Neural progenitor cell (in vitro differentiated cells): ENCODE data around the gene FKRP. TPM values are rescaled to one million over a fixed set of nuclear protein-coding genes. Genes with fewer than 3 reads are reported as not detected.
A peak's percentile ranks its signal among the peaks of the same experiment; 100 is the strongest.

Experiments
- DNase-seq: peaks from one replicate; pipeline ENCODE4 v3.0.0-alpha.2; 2016; ENCODE audit warnings: low spot score
- H2AFZ ChIP-seq: fragments of 200-600 bp; sonication (generic); replicated peaks from 2 replicates; pipeline ENCODE4 v1.6.1; 2016; ENCODE audit warnings: antibody characterized with exemption
- H3F3A ChIP-seq: fragments of 200-600 bp; sonication (generic); 2 replicates; pipeline ENCODE4 v1.6.1; 2016; ENCODE audit warnings: antibody characterized with exemption, low read depth
- H3K27ac ChIP-seq: fragments of 200-600 bp; sonication (generic); 2 replicates; pipeline ENCODE4 v1.5.1; 2016; ENCODE audit warnings: mild to moderate bottlenecking
- H3K27me3 ChIP-seq: fragments of 200-600 bp; sonication (generic); 2 replicates; pipeline ENCODE4 v1.6.1; 2016; ENCODE audit warnings: mild to moderate bottlenecking, moderate library complexity
- H3K36me3 ChIP-seq: fragments of 200-600 bp; sonication (generic); 2 replicates; pipeline ENCODE4 v1.5.1; 2016
- H3K4me1 ChIP-seq: fragments of 200-600 bp; sonication (generic); 2 replicates; pipeline ENCODE4 v1.6.1; 2016; ENCODE audit warnings: mixed run types
- H3K4me2 ChIP-seq: fragments of 200-600 bp; sonication (generic); 2 replicates; pipeline ENCODE4 v1.6.1; 2016
- H3K4me3 ChIP-seq: fragments of 200-600 bp; sonication (generic); 2 replicates; pipeline ENCODE4 v1.5.1; 2016
- H3K79me2 ChIP-seq: fragments of 200-600 bp; sonication (generic); 2 replicates; pipeline ENCODE4 v1.6.1; 2016; ENCODE audit warnings: low read depth
- H3K9ac ChIP-seq: fragments of 200-600 bp; sonication (generic); 2 replicates; pipeline ENCODE4 v1.6.1; 2016
- H3K9me3 ChIP-seq: fragments of 200-600 bp; sonication (generic); 2 replicates; pipeline ENCODE4 v1.5.1; 2016; ENCODE audit warnings: low read depth
- H4K20me1 ChIP-seq: fragments of 200-600 bp; sonication (generic); 2 replicates; pipeline ENCODE4 v1.6.1; 2016; ENCODE audit warnings: low read depth
- H3K27ac Mint-ChIP-seq: 3 replicates; pipeline ENCODE4 v1.8.0; 2021; ENCODE audit warnings: mixed read lengths
- H3K27me3 Mint-ChIP-seq: 2 replicates; pipeline ENCODE4 v1.8.0; 2022; ENCODE audit warnings: low read depth, mild to moderate bottlenecking, inconsistent platforms, moderate library complexity, mixed read lengths; ENCODE audit not compliant: insufficient read depth
- H3K36me3 Mint-ChIP-seq: 3 replicates; pipeline ENCODE4 v1.8.0; 2021; ENCODE audit warnings: mixed read lengths
- H3K4me1 Mint-ChIP-seq: 3 replicates; pipeline ENCODE4 v1.8.0; 2021; ENCODE audit warnings: mixed read lengths
- H3K4me3 Mint-ChIP-seq: 3 replicates; pipeline ENCODE4 v1.8.0; 2021; ENCODE audit warnings: mild to moderate bottlenecking, moderate library complexity, mixed read lengths
- H3K9me3 Mint-ChIP-seq: 3 replicates; pipeline ENCODE4 v1.8.0; 2020; ENCODE audit warnings: mixed read lengths
- CTCF ChIP-seq: fragments of 200-600 bp; sonication (generic); IDR thresholded peaks from 2 replicates; pipeline ENCODE4 v1.5.1; 2017; ENCODE audit warnings: antibody characterized with exemption, mild to moderate bottlenecking
- EZH2 ChIP-seq: fragments of 200-600 bp; sonication (generic); IDR thresholded peaks from 2 replicates; pipeline ENCODE4 v1.6.1; 2017; ENCODE audit warnings: antibody characterized with exemption, mild to moderate bottlenecking, moderate library complexity
- EZH2phosphoT487 ChIP-seq: fragments of 200-600 bp; sonication (generic); IDR thresholded peaks from 2 replicates; pipeline ENCODE4 v1.6.1; 2017; ENCODE audit warnings: antibody characterized with exemption
- total RNA-seq: library from RNA; depleted of rRNA; stranded (reverse); fragments of >200 nt; gene quantifications from 2 replicates; pipeline ENCODE4 v1.2.3, GENCODE V29; 2015; ENCODE audit warnings: low replicate concordance

The FKRP gene
- total RNA-seq, 1 donor from 2014 or later = 18.6 TPM

- Histone ChIP-seq H3K4me3 (peak within 1 kb of the TSS; percentile 99), H4K20me1 (peaks cover 46% of the 10 kb centered on the region), H3K27me3 (no peaks in the 10 kb centered on the region), H3F3A (peaks cover 30% of the 10 kb centered on the region), H3K4me1 (peaks cover 12% of the 10 kb centered on the region), H3K27ac (peak within 1 kb of the TSS; percentile 83), H3K9ac (peak within 1 kb of the TSS; percentile 75), H3K79me2 (peaks cover 43% of the 10 kb centered on the region), H3K4me2 (peak within 1 kb of the TSS; percentile 97), H3K36me3 (no peaks in the 10 kb centered on the region), H2AFZ (peak within 1 kb of the TSS; percentile 41), H3K9me3 (no peaks in the 10 kb centered on the region)
- peak within 1 kb of the TSS; percentile 90 for H3K27ac Mint-ChIP-seq
- H3K36me3 Mint-ChIP-seq = peaks cover 2% of the 10 kb centered on the region
- peaks cover 4% of the 10 kb centered on the region for H3K27me3 Mint-ChIP-seq
- peak; percentile 96 for DNase-seq
- H3K9me3 Mint-ChIP-seq = no peaks in the 10 kb centered on the region
- TF ChIP-seq CTCF = no peak
- no peak for TF ChIP-seq EZH2
- TF ChIP-seq EZH2phosphoT487 = no peak
- peaks cover 28% of the 10 kb centered on the region for H3K4me1 Mint-ChIP-seq
- peak within 1 kb of the TSS; percentile 97 for H3K4me3 Mint-ChIP-seq
Observed at GRCh38 chr19:46717034-46717715, 28.7 kb upstream of the FKRP start, which contains the start of gene PRKD2. Gene PRKD2, minus strand, starts transcription at chr19:46717114. Its CDS starts 744 bp downstream, at chr19:46716370.

- Mint-ChIP-seq H3K4me1 (peaks cover 29% of the 10 kb centered on the region), H3K27ac (no peak overlapping the region), H3K36me3 (peaks cover 3% of the 10 kb centered on the region), H3K9me3 (no peaks in the 10 kb centered on the region), H3K27me3 (peaks cover 4% of the 10 kb centered on the region), H3K4me3 (peak overlapping the region; percentile 97)
- DNase-seq = no peak
- TF ChIP-seq CTCF = no peak
- no peak for TF ChIP-seq EZH2
- no peak for TF ChIP-seq EZH2phosphoT487
- Histone ChIP-seq H3K36me3 (no peaks in the 10 kb centered on the region), H4K20me1 (peaks cover 41% of the 10 kb centered on the region), H3K4me3 (peak overlapping the region; percentile 99), H3K79me2 (peaks cover 37% of the 10 kb centered on the region), H3K4me1 (peaks cover 12% of the 10 kb centered on the region), H3K27me3 (no peaks in the 10 kb centered on the region), H3K9ac (no peak overlapping the region), H2AFZ (no peak overlapping the region), H3K4me2 (peak overlapping the region; percentile 97), H3K9me3 (no peaks in the 10 kb centered on the region), H3F3A (peaks cover 30% of the 10 kb centered on the region), H3K27ac (peak overlapping the region; percentile 13)
Observed at GRCh38 chr19:46717716-46718143, 28.1 kb upstream of the FKRP start.

GRCh38 chr19:46718157-46718933, 27.5 kb upstream of the FKRP start:
- H3F3A ChIP-seq = peaks cover 30% of the 10 kb centered on the region
- peak overlapping the region; percentile 13 for H3K27ac ChIP-seq
- H3K4me1 ChIP-seq = peaks cover 12% of the 10 kb centered on the region
- no peak for TF ChIP-seq EZH2
- TF ChIP-seq CTCF = no peak
- TF ChIP-seq EZH2phosphoT487 = no peak
- Mint-ChIP-seq H3K36me3 (peaks cover 3% of the 10 kb centered on the region), H3K27ac (no peak overlapping the region), H3K4me3 (peak overlapping the region; percentile 97), H3K9me3 (no peaks in the 10 kb centered on the region), H3K27me3 (peaks cover 4% of the 10 kb centered on the region), H3K4me1 (peaks cover 28% of the 10 kb centered on the region)
- no peak overlapping the region for H3K4me3 ChIP-seq
- H3K9me3 ChIP-seq = no peaks in the 10 kb centered on the region
- H4K20me1 ChIP-seq = peaks cover 38% of the 10 kb centered on the region
- no peak overlapping the region for H3K9ac ChIP-seq
- no peaks in the 10 kb centered on the region for H3K27me3 ChIP-seq
- DNase-seq = peak; percentile 30
- H3K4me2 ChIP-seq = peak overlapping the region; percentile 97
- no peak overlapping the region for H2AFZ ChIP-seq
- peaks cover 32% of the 10 kb centered on the region for H3K79me2 ChIP-seq
- H3K36me3 ChIP-seq = no peaks in the 10 kb centered on the region
